Mucosa of rectum (tissue), 2 donors: ENCODE measurements around the gene HECTD2.

ENCODE experiments used
- H3K27ac ChIP-seq, 2 donors: one replicate each; pipeline ENCODE4 v1.7.0; 2013; ENCODE audit warnings: inconsistent platforms in 2 of 2, low read depth in 2 of 2, low read length in 2 of 2
- H3K27me3 ChIP-seq, 2 donors: one replicate each; pipeline ENCODE4 v1.7.0; 2013; ENCODE audit warnings: low read length in 2 of 2; ENCODE audit not compliant: control insufficient read depth in 2 of 2, insufficient read depth in 2 of 2
- H3K36me3 ChIP-seq, 2 donors: one replicate each; pipeline ENCODE4 v1.7.0; 2013; ENCODE audit warnings: low read length in 2 of 2; ENCODE audit not compliant: control insufficient read depth in 2 of 2, insufficient read depth in 2 of 2
- H3K4me1 ChIP-seq, 2 donors: one replicate each; pipeline ENCODE4 v1.7.0; 2013; ENCODE audit warnings: low read length in 2 of 2, mild to moderate bottlenecking in 1 of 2; ENCODE audit not compliant: control insufficient read depth in 2 of 2, insufficient read depth in 2 of 2
- H3K4me3 ChIP-seq, 2 donors: one replicate each; pipeline ENCODE4 v1.7.0; 2013; ENCODE audit warnings: low read length in 2 of 2
- H3K9ac ChIP-seq, 2 donors: one replicate each; pipeline ENCODE4 v1.7.0; 2013; ENCODE audit warnings: low read length in 2 of 2, low read depth in 1 of 2, mild to moderate bottlenecking in 1 of 2
- H3K9me3 ChIP-seq, 2 donors: one replicate each; pipeline ENCODE4 v1.7.0; 2013; ENCODE audit warnings: low read length in 2 of 2; ENCODE audit not compliant: control insufficient read depth in 2 of 2
- donor health status: healthy.
- donor health status: Normal muscosa, but diverticular disease.

Gene HECTD2

GRCh38 chr10:91465261-91465660 is 55.1 kb downstream of the HECTD2 start:
- Histone ChIP-seq H3K4me1 (no peaks in the 10 kb centered on the region), H3K27ac (no peak overlapping the region), H3K36me3 (peaks cover 0 to 6% of the 10 kb centered on the region in 2 donors), H3K4me3 (no peak overlapping the region), H3K27me3 (no peaks in the 10 kb centered on the region), H3K9ac (no peak overlapping the region), H3K9me3 (no peaks in the 10 kb centered on the region)

GRCh38 chr10:91467114-91467513 is 57.0 kb downstream of the HECTD2 start:
- Histone ChIP-seq H3K36me3 (peaks cover 0 to 6% of the 10 kb centered on the region in 2 donors), H3K4me1 (no peaks in the 10 kb centered on the region), H3K27ac (no peak overlapping the region), H3K9ac (no peak overlapping the region), H3K4me3 (no peak overlapping the region), H3K27me3 (no peaks in the 10 kb centered on the region), H3K9me3 (no peaks in the 10 kb centered on the region)

- Histone ChIP-seq H3K36me3 (peaks cover 0 to 6% of the 10 kb centered on the region in 2 donors), H3K27me3 (no peaks in the 10 kb centered on the region), H3K4me3 (no peak overlapping the region), H3K9me3 (no peaks in the 10 kb centered on the region), H3K4me1 (no peaks in the 10 kb centered on the region), H3K27ac (no peak overlapping the region), H3K9ac (no peak overlapping the region)
Observed at GRCh38 chr10:91471602-91472001, 61.5 kb downstream of the HECTD2 start.

- Histone ChIP-seq H3K4me3 (no peak overlapping the region), H3K9ac (no peak overlapping the region), H3K9me3 (no peaks in the 10 kb centered on the region), H3K36me3 (no peaks in the 10 kb centered on the region), H3K27me3 (no peaks in the 10 kb centered on the region), H3K27ac (no peak overlapping the region), H3K4me1 (no peaks in the 10 kb centered on the region)
Observed at GRCh38 chr10:91472911-91473310, 62.8 kb downstream of the HECTD2 start.

- no peaks in the 10 kb centered on the region for H3K36me3 ChIP-seq
- no peak overlapping the region for H3K9ac ChIP-seq
- no peak overlapping the region for H3K27ac ChIP-seq
- no peaks in the 10 kb centered on the region for H3K9me3 ChIP-seq
- H3K27me3 ChIP-seq, result no peaks in the 10 kb centered on the region
- no peak overlapping the region for H3K4me3 ChIP-seq
- no peaks in the 10 kb centered on the region for H3K4me1 ChIP-seq
Observed at GRCh38 chr10:91474009-91474408, 63.9 kb downstream of the HECTD2 start.

GRCh38 chr10:91477236-91477635 is 67.1 kb downstream of the HECTD2 start:
- Histone ChIP-seq H3K9ac (no peak overlapping the region), H3K27ac (no peak overlapping the region), H3K27me3 (no peaks in the 10 kb centered on the region), H3K36me3 (no peaks in the 10 kb centered on the region), H3K4me1 (no peaks in the 10 kb centered on the region), H3K4me3 (no peak overlapping the region), H3K9me3 (no peaks in the 10 kb centered on the region)

- H3K27ac ChIP-seq, result no peak overlapping the region
- H3K9ac ChIP-seq, result no peak overlapping the region
- H3K27me3 ChIP-seq, result no peaks in the 10 kb centered on the region
- no peak overlapping the region for H3K4me3 ChIP-seq
- peaks cover 0 to 5% of the 10 kb centered on the region in 2 donors for H3K36me3 ChIP-seq
- no peaks in the 10 kb centered on the region for H3K4me1 ChIP-seq
- H3K9me3 ChIP-seq, result no peaks in the 10 kb centered on the region
Observed at GRCh38 chr10:91479583-91479982, 69.4 kb downstream of the HECTD2 start.

GRCh38 chr10:91487911-91488582 is 77.9 kb downstream of the HECTD2 start:
- Histone ChIP-seq H3K9me3 (no peaks in the 10 kb centered on the region), H3K4me3 (no peak overlapping the region), H3K36me3 (peaks cover 0 to 5% of the 10 kb centered on the region in 2 donors)

GRCh38 chr10:91493313-91493712 is 83.2 kb downstream of the HECTD2 start:
- H3K36me3 ChIP-seq, result no peaks in the 10 kb centered on the region

More at GRCh38 chr10:91487911-91488582, 77.9 kb downstream of the HECTD2 start:
- Histone ChIP-seq H3K27ac (no peak overlapping the region), H3K9ac (no peak overlapping the region), H3K27me3 (no peaks in the 10 kb centered on the region), H3K4me1 (no peaks in the 10 kb centered on the region)

GRCh38 chr10:91495402-91495801 is 85.3 kb downstream of the HECTD2 start:
- Histone ChIP-seq H3K4me3 (no peak overlapping the region), H3K4me1 (no peaks in the 10 kb centered on the region), H3K9ac (no peak overlapping the region), H3K36me3 (no peaks in the 10 kb centered on the region), H3K27me3 (no peaks in the 10 kb centered on the region), H3K27ac (no peak overlapping the region), H3K9me3 (no peaks in the 10 kb centered on the region)

More at GRCh38 chr10:91493313-91493712, 83.2 kb downstream of the HECTD2 start:
- no peaks in the 10 kb centered on the region for H3K4me1 ChIP-seq
- H3K9me3 ChIP-seq, result no peaks in the 10 kb centered on the region
- no peak overlapping the region for H3K27ac ChIP-seq
- no peak overlapping the region for H3K4me3 ChIP-seq
- no peaks in the 10 kb centered on the region for H3K27me3 ChIP-seq
- H3K9ac ChIP-seq, result no peak overlapping the region
